ENCODE results near the gene ZNF326.
A peak's percentile ranks its signal among the peaks of the same experiment; 100 is the strongest.
"Not testable (repeated sequence)": the region's sequence is repeated elsewhere in the genome, so short reads cannot be mapped to it uniquely, and the experiment has no call there.

ZNF326 gene

DNA sequence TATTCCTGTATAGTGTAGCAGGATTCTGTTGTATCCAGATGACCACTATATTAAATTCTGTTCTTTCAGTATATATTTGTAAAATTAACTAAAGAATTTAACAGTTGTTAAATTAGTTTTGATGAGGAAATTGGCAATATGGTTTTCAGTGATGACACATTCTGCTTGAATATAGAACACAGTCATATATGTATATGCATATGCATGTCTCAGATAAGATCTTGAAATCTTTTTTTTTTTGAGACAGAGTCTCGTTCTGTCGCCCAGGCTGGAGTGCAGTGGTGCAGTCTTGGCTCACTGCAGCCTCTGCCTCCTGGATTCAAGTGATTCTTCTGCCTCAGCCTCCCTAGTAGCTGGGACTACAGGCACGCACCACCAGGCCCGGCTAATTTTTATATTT is 2.2 kb downstream of the ZNF326 start:
- DNase-seq, result not testable (repeated sequence)

DNA sequence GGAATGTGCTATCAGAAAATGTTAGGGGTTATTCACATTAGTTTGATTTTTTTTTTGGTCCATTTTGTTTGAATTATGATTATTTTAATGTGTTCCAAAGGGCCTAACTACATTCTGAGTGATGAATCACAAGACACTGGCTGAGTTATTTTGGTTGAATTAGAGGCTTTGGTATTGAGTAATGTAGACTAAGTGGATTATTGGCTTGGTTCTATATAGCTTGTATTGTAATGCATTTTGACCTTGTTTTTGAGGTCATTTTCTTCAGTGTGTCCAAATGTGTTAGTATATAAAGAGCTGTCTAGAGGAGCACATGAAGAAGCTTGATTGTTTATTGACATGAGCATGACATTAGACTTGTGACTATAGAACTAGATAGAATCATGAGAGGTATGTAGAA is 3.4 kb downstream of the ZNF326 start:
- DNase-seq, result no peak

DNA sequence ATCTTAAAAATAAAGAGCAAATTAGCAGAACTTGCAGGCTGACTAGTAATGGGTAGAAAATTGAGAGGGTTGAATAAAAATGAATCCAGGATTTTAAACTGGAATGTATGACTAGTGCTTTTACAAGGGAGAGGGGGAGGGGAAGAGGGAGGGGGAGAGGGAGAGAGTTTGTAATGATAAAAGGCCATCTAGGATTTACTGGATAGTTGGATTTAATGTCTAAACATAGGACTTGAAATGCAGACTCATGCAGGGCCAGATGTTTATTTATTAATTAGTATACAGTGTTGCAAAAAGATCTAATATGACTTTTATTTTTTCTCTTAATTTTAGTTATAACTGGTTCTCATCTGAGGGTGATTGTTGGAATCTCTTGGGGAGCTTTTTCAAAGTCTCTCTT is 4.3 kb downstream of the ZNF326 start:
- no peak for DNase-seq

- no peak for DNase-seq
Measured at GRCh38 chr1:89999628-90000027, 4.7 kb downstream of the ZNF326 start.

DNA sequence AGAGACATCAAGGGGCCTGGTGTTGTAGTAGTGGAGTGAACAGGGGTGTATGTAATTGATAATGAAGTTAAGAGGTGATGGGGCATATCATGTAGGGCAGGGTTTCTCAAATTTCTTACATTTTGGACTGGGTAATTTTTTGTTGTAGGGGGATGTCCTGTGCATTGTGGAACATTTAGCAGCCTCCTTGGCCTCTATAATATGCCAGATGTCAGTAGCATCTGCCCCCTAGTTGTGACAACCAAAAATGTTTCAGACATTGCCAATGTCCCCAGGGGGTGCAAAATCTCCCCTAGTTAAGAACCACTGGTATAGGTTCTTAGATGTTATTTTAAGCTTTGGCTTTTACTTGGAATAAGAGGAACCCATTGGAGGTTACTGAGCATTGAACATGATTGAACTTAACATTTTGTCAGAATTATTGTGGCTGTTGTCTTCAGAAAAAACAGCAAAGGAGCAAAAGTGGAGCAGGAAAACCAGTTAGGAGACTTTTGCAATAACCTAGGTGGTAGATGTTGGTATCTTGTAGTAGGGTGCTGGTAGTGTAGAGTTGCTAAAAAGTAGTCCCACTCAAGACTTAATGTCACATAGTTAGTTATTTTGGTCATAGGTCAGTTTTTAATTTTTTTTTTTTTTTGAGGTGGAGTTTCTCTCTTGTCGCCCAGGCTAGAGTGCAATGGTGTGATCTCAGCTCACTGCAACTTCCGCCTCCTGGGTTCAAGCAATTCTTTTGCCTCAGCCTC is 6.2 kb downstream of the ZNF326 start:
- DNase-seq, result no peak

GRCh38 chr1:90007979-90008404 is 13.1 kb downstream of the ZNF326 start:
- DNase-seq, result no peak

DNA sequence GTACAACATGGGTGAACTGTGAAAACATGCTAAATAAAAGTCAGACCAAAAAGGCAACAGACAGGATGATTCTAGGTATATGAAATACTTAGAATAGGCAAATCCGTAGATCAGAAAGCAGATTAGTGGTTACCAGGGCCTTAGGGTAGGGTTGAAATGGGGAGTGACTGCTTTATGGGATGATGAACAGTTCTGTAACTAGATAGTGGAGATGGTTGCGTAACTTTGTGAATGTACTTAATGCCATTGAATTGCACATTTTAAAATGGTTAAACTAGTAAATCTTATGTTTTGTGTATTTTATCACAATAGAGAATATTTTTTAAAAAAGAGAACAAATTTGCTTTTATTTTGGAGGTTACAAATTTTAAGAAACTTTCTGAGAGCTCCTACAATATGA is 17.4 kb downstream of the ZNF326 start:
- no peak for DNase-seq

GRCh38 chr1:90023691-90024090 is 28.8 kb downstream of the ZNF326 start:
- no peak for DNase-seq

DNA sequence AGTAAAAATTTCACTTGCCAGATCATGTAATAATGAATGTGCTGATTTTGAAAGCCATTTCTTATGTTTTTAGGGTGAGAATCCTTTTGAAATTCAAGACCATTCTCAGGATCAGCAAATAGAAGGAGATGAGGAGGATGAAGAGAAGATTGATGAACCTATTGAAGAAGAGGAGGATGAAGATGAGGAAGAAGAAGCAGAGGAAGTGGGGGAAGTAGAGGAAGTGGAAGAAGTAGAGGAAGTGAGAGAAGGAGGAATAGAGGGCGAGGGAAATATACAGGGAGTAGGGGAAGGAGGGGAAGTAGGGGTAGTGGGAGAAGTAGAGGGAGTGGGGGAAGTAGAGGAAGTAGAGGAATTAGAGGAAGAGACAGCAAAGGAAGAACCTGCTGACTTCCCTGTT is 32.4 kb downstream of the ZNF326 start:
- no peak for DNase-seq

- no peak for DNase-seq
Measured at GRCh38 chr1:90039652-90040051, 44.7 kb downstream of the ZNF326 start.

- DNase-seq, result no peak
Measured at GRCh38 chr1:90043586-90043985, 48.7 kb downstream of the ZNF326 start.

GRCh38 chr1:90044346-90044745 is 49.4 kb downstream of the ZNF326 start:
- peak; percentile 42 for DNase-seq

- peak; percentile 17 for DNase-seq
Measured at GRCh38 chr1:90045853-90046563, 51.1 kb downstream of the ZNF326 start.

GRCh38 chr1:90046635-90047034 is 51.7 kb downstream of the ZNF326 start:
- DNase-seq, result no peak

DNA sequence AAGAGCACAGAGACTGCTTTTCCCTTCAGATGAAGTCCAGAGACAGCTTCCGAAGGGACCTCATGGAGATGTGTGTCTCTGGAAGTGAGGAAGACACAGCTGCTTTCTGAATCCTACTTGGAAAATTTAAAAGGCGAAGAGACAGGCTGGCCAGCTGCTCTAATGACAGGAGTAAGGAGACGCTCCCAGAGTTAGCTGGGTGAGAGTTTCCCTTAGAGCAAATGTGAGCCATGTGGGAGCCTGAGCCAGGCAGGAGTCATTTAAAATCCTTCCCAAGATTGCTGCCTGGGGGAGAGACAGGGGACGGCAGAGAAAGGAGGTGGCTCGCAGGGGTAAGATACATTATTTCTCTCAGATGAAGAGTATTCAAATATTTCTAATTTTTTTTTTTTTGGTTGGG is 53.1 kb downstream of the ZNF326 start:
- DNase-seq, result no peak

GRCh38 chr1:90062700-90063643 is 68.1 kb downstream of the ZNF326 start:
- DNase-seq, result not testable (repeated sequence)

DNA sequence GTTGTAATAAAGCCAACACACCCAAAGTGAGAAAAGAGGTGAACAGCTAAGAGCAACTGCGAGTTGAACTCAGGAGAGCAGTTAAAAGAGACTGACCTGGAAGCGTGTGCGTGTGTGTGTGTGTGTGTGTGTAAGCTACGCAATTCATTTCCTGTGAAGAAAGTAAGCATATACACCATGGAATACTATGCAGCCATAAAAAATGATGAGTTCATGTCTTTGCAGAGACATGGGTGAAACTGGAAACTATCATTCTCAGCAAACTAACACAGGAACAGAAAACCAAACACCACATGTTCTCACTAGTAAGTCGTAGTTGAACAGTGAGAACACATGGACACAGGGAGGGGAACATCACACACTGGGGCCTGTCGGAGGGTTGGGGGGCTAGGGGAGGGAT is 69.2 kb downstream of the ZNF326 start:
- DNase-seq, result not testable (repeated sequence)

- no peak for DNase-seq
Measured at GRCh38 chr1:90067194-90067931, 72.5 kb downstream of the ZNF326 start.

GRCh38 chr1:90068611-90069280 is 73.8 kb downstream of the ZNF326 start:
- no peak for DNase-seq

- no peak for DNase-seq
Measured at GRCh38 chr1:90074137-90074536, 79.2 kb downstream of the ZNF326 start.

DNA sequence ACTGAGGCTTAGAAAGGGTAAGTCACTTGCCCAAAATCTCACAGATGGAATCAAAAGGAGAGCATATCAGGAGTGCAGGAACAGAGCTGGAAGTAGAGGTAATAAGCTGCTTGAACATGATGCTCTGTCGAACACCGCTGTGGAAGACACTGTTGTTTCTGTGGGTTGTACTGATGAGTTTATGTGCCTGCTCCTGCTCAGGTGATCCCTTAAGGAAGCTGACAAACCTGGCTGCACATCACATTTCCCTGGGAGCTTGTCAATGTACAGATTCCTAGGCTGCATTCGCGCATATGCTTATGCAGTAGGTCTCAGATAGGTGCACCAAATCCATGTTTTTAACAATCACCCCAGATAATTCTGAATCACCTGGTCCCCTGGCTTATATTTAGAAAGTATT is 79.7 kb downstream of the ZNF326 start:
- DNase-seq, result no peak

GRCh38 chr1:90074970-90075391 is 80.1 kb downstream of the ZNF326 start:
- no peak for DNase-seq

All from kidney glomerular epithelial cell (primary cell).